GM21576 (cell line): ENCODE data around the gene GPRIN1.
"Not testable (repeated sequence)": the region's sequence is repeated elsewhere in the genome, so short reads cannot be mapped to it uniquely, and the experiment has no call there.

Source experiments
- ATAC-seq: cut with Tn5 transposase; IDR thresholded peaks from one replicate; pipeline ENCODE4 v1.9.1; 2021; ENCODE audit warnings: mild to moderate bottlenecking, moderate library complexity; ENCODE audit not compliant: unreplicated experiment

GPRIN1 gene

GRCh38 chr5:176575488-176576422, 34.2 kb downstream of the GPRIN1 start:
- ATAC-seq = no peak

- ATAC-seq = no peak
Observed at GRCh38 chr5:176575066-176575465, 34.9 kb downstream of the GPRIN1 start.

GRCh38 chr5:176574297-176574591, 35.7 kb downstream of the GPRIN1 start:
- ATAC-seq = no peak

DNA sequence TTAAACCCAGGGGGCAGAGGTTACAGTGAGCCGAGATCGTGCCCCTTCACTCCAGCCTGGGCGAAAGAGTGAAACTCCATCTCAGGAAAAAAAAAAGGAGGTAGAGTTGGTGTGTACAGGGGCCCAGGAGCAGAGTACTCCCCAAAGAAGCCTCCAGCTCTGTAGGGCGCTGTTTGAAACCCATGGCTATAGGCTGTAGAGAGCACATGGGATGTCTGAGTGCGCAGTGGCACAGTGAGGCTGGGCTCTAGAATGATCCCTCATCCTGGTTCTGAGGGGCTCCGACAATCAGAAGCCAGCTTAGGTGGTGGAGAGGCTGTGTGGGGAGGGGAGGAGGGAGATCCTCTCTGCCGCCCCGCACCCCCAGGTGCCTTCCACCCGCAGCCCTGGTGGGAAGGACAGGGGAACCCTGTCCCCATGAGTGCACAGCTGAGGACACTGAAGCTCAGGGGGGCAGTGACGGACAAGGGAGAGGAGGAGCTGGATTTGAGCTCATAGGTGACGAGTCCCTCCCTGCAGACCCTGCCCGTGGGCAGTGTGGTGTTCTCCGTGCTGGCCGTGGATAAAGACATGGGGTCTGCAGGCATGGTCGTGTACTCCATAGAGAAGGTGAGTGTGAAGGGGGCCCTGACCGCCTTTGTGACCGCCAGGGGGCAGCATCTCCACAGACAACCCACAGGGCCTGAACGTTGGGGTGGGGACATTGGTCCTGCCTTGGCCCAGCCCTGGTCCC, 36.2 kb downstream of the GPRIN1 start:
- ATAC-seq = no peak

- ATAC-seq = no peak
Observed at GRCh38 chr5:176570044-176570443, 39.9 kb downstream of the GPRIN1 start.

GRCh38 chr5:176568657-176569056, 41.3 kb downstream of the GPRIN1 start:
- ATAC-seq = no peak

DNA sequence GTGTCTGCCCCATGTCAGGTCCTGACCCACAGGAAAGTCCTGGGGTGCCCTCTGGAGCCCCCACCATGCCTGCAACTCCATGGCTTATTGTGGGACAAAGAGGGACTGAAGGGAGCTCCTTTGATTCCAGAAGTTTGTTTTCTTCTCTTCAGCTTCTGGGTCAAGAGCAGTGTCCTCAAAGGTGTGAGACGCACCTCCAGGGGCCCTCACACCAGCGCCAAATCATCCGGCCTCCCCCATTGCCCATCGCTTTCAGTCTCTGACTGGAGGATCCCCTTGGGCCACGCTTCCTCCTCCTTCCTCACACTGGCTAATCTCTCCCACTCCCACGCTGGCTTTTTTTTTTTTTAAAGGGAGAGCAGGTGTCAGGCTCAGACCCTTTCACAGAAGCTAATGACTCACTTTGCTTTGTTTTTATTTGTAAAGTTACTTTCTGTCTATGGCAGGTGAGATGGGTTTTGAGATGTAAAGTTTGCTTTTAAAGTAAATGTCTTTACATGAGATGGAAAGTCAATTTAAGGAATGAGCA, 44.1 kb downstream of the GPRIN1 start:
- ATAC-seq = no peak

- no peak for ATAC-seq
Observed at GRCh38 chr5:176564002-176564401, 46.0 kb downstream of the GPRIN1 start.

DNA sequence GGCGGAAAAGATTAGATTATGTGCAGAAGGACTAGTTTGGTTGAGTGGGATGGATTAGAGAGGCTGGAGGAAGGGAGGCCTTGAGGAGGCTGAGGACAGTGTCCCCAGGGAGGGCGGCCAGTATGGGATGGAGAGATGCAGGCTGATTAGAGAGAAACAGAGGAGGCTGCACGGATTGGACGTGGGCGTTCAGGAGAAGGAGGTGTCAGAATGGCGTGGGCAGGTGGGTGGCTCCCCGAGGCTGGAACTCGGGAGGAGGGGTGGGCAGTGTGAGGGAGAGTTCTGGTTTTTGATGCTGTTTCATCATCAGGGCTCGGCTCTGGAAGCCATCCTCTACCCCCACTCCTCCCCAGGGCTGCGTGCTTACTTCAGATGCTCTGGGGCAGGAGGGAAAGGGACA, 47.8 kb downstream of the GPRIN1 start:
- ATAC-seq = no peak

GRCh38 chr5:176561259-176561658, 48.7 kb downstream of the GPRIN1 start:
- no peak for ATAC-seq

DNA sequence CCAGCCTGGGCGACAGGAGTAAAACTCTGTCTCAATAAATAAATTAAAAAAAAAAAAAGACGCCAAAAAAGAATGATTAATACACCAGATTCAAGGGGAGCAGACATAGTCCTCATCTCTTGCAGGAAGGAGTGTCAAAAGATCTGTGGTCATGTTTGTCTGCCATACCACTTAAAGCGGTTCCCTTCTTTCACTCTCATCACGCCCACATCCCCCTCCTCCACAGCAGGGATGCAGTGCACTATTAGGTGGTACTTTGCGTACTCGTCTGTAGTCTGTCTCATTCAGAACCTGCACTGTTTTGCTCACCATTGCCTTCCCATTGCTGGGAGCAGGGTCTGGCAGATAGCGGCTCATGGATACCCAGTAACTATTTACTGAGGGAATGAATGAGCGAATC, 49.6 kb downstream of the GPRIN1 start:
- no peak for ATAC-seq

DNA sequence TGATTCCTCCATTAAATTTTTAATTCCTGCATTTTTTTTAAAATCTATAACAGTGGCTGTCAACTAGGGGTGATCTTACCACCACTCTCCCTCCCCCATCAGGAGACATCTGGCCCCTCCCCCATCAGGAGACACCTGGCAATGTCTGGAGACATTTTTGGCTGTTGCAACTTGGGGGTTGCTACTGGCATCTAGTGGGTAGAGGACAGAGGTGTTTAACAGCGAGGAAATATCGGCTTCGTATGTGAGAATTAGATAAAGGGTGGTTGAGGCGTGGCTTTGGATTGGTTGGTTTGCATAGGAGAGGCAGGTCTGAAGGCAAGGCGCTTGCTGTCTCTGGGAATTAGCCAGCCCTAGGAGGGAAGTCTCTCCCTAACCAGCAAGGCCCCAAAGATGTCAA, 50.3 kb downstream of the GPRIN1 start:
- ATAC-seq = no peak

GRCh38 chr5:176557846-176558245, 52.1 kb downstream of the GPRIN1 start:
- ATAC-seq = no peak

DNA sequence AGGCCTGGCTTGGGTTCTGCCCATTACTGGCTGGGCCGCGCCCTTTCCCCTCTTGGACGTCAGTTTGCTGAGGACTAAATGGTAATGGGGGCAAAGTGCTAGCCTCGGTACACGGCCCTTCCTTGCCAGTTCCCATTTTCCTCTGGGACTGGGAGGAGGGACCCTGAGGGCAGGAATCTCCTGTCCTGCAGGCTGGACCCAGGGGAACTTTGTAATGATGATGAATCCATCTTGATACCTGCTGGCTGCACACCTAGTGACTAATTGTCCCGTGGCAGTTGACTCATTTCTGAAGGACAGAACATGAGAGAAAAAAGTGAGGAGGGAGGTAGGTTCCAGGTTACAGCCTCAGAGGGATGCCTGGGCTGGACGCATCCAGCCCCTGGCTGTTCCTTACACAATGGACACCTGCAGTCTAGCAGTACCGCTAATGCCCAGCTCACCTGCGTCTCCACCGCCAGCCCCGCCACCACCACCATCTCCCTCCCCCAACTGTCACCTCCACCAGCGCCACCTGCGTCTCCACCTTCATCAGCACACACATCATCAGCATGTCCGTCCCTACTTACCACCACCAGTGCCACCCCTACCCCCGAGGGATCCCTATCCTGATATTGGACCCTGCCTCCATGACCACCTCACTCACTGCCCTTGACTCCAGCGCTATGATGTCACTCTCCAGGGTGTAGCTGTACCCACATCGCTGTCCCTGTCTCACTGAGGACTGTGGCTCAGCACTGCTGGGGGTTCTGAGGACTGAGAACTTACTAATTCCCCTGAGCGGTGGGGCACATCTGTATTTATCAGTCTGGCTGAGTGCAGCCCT, 56.5 kb downstream of the GPRIN1 start:
- ATAC-seq = no peak

- ATAC-seq = no peak
Observed at GRCh38 chr5:176552332-176552869, 57.6 kb downstream of the GPRIN1 start.

- not testable (repeated sequence) for ATAC-seq
Observed at GRCh38 chr5:176550937-176551336, 59.0 kb downstream of the GPRIN1 start.

DNA sequence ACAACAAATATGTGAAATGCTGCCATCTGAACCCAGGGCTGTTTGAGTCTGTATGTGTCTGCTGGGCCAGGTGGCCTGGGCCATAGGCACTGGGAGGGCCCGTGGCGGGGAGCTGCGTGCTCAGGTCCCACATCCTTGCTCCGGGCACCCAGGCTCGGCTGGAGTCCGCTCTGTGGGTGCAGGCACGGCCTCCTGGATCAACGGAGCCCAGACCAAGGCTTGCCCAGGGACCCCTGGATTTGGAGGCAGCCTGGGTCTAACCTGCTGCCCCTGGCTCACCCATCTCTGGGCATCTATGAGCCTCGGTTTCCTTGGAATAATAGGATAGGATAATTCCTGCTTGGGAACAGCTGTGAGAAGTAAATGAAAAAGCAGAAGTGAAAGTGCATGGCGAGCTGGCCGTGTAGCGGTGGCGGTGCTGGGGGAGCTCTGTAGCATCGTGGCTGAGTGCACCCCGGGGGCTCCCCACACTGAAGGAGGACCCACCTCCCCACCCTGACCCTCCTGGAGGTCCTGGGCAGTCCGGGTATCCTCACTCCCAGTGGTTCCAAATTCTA, 59.6 kb downstream of the GPRIN1 start:
- no peak for ATAC-seq

GRCh38 chr5:176549871-176550270, 60.1 kb downstream of the GPRIN1 start:
- no peak for ATAC-seq

- no peak for ATAC-seq
Observed at GRCh38 chr5:176548967-176549444, 61.0 kb downstream of the GPRIN1 start, which contains the start of gene CDHR2. Gene CDHR2, plus strand, starts transcription at chr5:176549342. Its CDS starts 16,011 bp downstream, at chr5:176565353.

DNA sequence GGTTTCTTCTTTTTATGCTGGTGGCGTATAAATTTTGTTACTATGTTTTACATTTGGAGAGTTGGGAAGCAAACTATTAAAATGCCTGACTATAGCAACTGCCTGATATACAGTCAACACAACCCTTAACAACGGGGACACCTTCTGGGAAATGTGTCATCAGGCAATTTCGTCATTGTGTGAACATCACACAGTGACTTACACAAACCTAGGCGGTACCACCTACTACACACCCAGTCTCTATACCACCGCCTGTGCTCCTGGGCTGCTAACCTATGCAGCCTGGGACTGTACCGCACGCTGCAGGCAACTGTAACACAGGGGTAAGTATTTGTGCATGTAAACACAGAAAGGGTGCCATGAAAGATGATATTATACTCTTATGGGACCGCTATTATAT, 62.2 kb downstream of the GPRIN1 start:
- ATAC-seq = no peak
